A549 (cell line): ENCODE data around the gene KCNC2. TPM values are rescaled to one million over a fixed set of nuclear protein-coding genes. Genes with fewer than 3 reads are reported as not detected.

ENCODE experiments used
- ATAC-seq, 2 experiments: fragments of 200-7000 bp in 1 of 2; fragments of >200 bp in 1 of 2; cut with Nextera tagmentation in 1 of 2; cut with Tn5 transposase in 1 of 2; 3 replicates each; pipeline versions ENCODE4 v1.8.0 to v1.9.1; 2018 to 2020; ENCODE audit warnings: mild to moderate bottlenecking in 1 of 2, moderate library complexity in 1 of 2
- CTCF ChIA-PET: fragments of 300-600 bp; sonication (Branson Sonifier 250); formaldehyde crosslinking; extraction: SDS; loops from one replicate; lab custom pipeline; 2021; ENCODE audit warnings: antibody characterized with exemption, inconsistent platforms; lab: Yijun Ruan, JAX
- POLR2A ChIA-PET: fragments of 350-600 bp; formaldehyde crosslinking; extraction: SDS; loops from one replicate; lab custom pipeline; 2021; ENCODE audit warnings: antibody characterized with exemption, inconsistent platforms; lab: Yijun Ruan, JAX
- DNase-seq, 2 experiments: peaks; one replicate each; pipeline versions ENCODE4 v3.0.0 to v3.0.0-alpha.2; 2011 to 2016; ENCODE audit warnings: low read depth in 1 of 2, low spot score in 1 of 2
- FAIRE-seq: peaks from 2 replicates; lab custom pipeline; 2011; peaks lifted over from hg19 to GRCh38; lab: Jason Lieb, UNC
- H3K27ac ChIP-seq, 2 experiments: fragments of >200 bp; sonication (Bioruptor Twin); formaldehyde crosslinking; 3 replicates each; pipeline ENCODE4 v1.5.1; 2016 to 2017
- H3K4me1 ChIP-seq: fragments of >200 bp; sonication (Bioruptor Twin); formaldehyde crosslinking; 3 replicates; pipeline ENCODE4 v1.6.1; 2016
- H3K4me2 ChIP-seq: fragments of >200 bp; sonication (Bioruptor Twin); formaldehyde crosslinking; 3 replicates; pipeline ENCODE4 v1.6.1; 2016
- H3K4me3 ChIP-seq: fragments of >200 bp; sonication (Bioruptor Twin); formaldehyde crosslinking; 3 replicates; pipeline ENCODE4 v1.5.1; 2016
- H3K9me3 ChIP-seq: fragments of >200 bp; sonication (Bioruptor Twin); formaldehyde crosslinking; 3 replicates; pipeline ENCODE4 v1.6.1; 2016
- BCL3 ChIP-seq: fragments of >200 bp; sonication (Bioruptor Twin); formaldehyde crosslinking; IDR thresholded peaks from 3 replicates; pipeline ENCODE4 v1.6.1; 2016
- BHLHE40 ChIP-seq: IDR thresholded peaks from 2 replicates; pipeline ENCODE4 v1.6.1; 2012; ENCODE audit warnings: low read depth, low read length, inconsistent platforms
- CBX2 ChIP-seq: fragments of 200-600 bp; sonication (generic); IDR thresholded peaks from 2 replicates; pipeline ENCODE4 v1.6.1; 2016; ENCODE audit warnings: low read depth, mild to moderate bottlenecking, borderline replicate concordance
- CEBPB ChIP-seq, 2 experiments: fragments of >200 bp in 1 of 2; sonication (Bioruptor Twin) in 1 of 2; formaldehyde crosslinking in 1 of 2; IDR thresholded peaks; 2 replicates each; pipeline ENCODE4 v1.6.1; 2012 to 2016
- CHD4 ChIP-seq: fragments of 200-600 bp; sonication (generic); IDR thresholded peaks from 2 replicates; pipeline ENCODE4 v1.6.1; 2016; ENCODE audit warnings: antibody characterized with exemption, mild to moderate bottlenecking, borderline replicate concordance
- CTCF ChIP-seq: fragments of >200 bp; sonication (Bioruptor Twin); formaldehyde crosslinking; IDR thresholded peaks from 3 replicates; pipeline ENCODE4 v1.5.1; 2016
- E2F6 ChIP-seq: IDR thresholded peaks from 2 replicates; pipeline ENCODE4 v1.6.1; 2012; ENCODE audit warnings: low read depth, borderline replicate concordance
- EHMT2 ChIP-seq: fragments of 200-600 bp; sonication (generic); IDR thresholded peaks from 2 replicates; pipeline ENCODE4 v1.6.1; 2016; ENCODE audit warnings: antibody characterized with exemption, low read depth, mild to moderate bottlenecking, moderate library complexity
- ESRRA ChIP-seq: fragments of 150-350 bp; IDR thresholded peaks from 2 replicates; pipeline ENCODE4 v1.6.1; 2014; ENCODE audit warnings: mild to moderate bottlenecking, low read length, borderline replicate concordance
- HDAC2 ChIP-seq: fragments of 200-600 bp; sonication (generic); IDR thresholded peaks from 2 replicates; pipeline ENCODE4 v1.6.1; 2016
- HES2 ChIP-seq: fragments of >200 bp; sonication (Bioruptor Twin); formaldehyde crosslinking; IDR thresholded peaks from 2 replicates; pipeline ENCODE4 v1.6.1; 2016
- HEYL ChIP-seq: fragments of 250-450 bp; sonication (Bioruptor Pico); IDR thresholded peaks from 2 replicates; pipeline ENCODE4 v1.8.0; 2021; ENCODE audit warnings: mild to moderate bottlenecking, moderate library complexity
- JUN ChIP-seq, 2 experiments: fragments of >200 bp; sonication (Bioruptor Twin); formaldehyde crosslinking; IDR thresholded peaks; 2 replicates in 1 of 2; 3 replicates in 1 of 2; pipeline ENCODE4 v1.6.1; 2016 to 2017
- JUNB ChIP-seq: fragments of >200 bp; sonication (Bioruptor Twin); formaldehyde crosslinking; IDR thresholded peaks from 2 replicates; pipeline ENCODE4 v1.6.1; 2016
- KDM1A ChIP-seq: fragments of 200-600 bp; sonication (generic); IDR thresholded peaks from 2 replicates; pipeline ENCODE4 v1.6.1; 2016; ENCODE audit warnings: low read depth, mild to moderate bottlenecking
- KDM5A ChIP-seq: fragments of 200-600 bp; sonication (generic); IDR thresholded peaks from 2 replicates; pipeline ENCODE4 v1.6.1; 2016; ENCODE audit warnings: antibody characterized with exemption, mild to moderate bottlenecking
- MAX ChIP-seq: IDR thresholded peaks from 2 replicates; pipeline ENCODE4 v1.6.1; 2012
- MAZ ChIP-seq: fragments of 150-350 bp; IDR thresholded peaks from 2 replicates; pipeline ENCODE4 v1.6.1; 2014; ENCODE audit warnings: antibody characterized with exemption, low read depth, low read length, borderline replicate concordance
- NFE2L2 ChIP-seq: fragments of 150-350 bp; conservative IDR thresholded peaks from 2 replicates; pipeline ENCODE4 v1.6.1; 2014; ENCODE audit warnings: low read length
- PBX3 ChIP-seq: IDR thresholded peaks from 2 replicates; pipeline ENCODE4 v1.6.1; 2012
- PHF8 ChIP-seq: fragments of 200-600 bp; sonication (generic); IDR thresholded peaks from 2 replicates; pipeline ENCODE4 v1.6.1; 2016; ENCODE audit warnings: low read depth, mild to moderate bottlenecking, antibody characterized with exemption, moderate library complexity, borderline replicate concordance
- RAD21 ChIP-seq, 2 experiments: fragments of >200 bp in 1 of 2; sonication (Bioruptor Twin) in 1 of 2; formaldehyde crosslinking in 1 of 2; IDR thresholded peaks in 1 of 2; conservative IDR thresholded peaks in 1 of 2; 2 replicates in 1 of 2; 3 replicates in 1 of 2; pipeline ENCODE4 v1.6.1; 2012 to 2018; ENCODE audit warnings: inconsistent platforms in 1 of 2
- RNF2 ChIP-seq: fragments of 200-600 bp; sonication (generic); IDR thresholded peaks from 2 replicates; pipeline ENCODE4 v1.6.1; 2016; ENCODE audit warnings: low read depth, mild to moderate bottlenecking, antibody characterized with exemption, moderate library complexity, borderline replicate concordance
- SMC3 ChIP-seq: fragments of >200 bp; sonication (Bioruptor Twin); formaldehyde crosslinking; IDR thresholded peaks from 3 replicates; pipeline ENCODE4 v1.6.1; 2018; ENCODE audit warnings: inconsistent platforms
- USF2 ChIP-seq: fragments of 450-650 bp; IDR thresholded peaks from 2 replicates; pipeline ENCODE4 v1.6.1; 2014; ENCODE audit warnings: antibody characterized with exemption
- ZC3H11A ChIP-seq: fragments of 450-650 bp; IDR thresholded peaks from 2 replicates; pipeline ENCODE4 v1.6.1; 2014; ENCODE audit warnings: antibody characterized with exemption, mild to moderate bottlenecking
- ZFP36 ChIP-seq: fragments of 450-650 bp; IDR thresholded peaks from 2 replicates; pipeline ENCODE4 v1.6.1; 2014; ENCODE audit warnings: borderline replicate concordance; ENCODE audit not compliant: partially characterized antibody
- ZNF302 ChIP-seq: fragments of 250-450 bp; sonication (Bioruptor Pico); IDR thresholded peaks from 2 replicates; pipeline ENCODE4 v1.9.0; 2021; ENCODE audit warnings: inconsistent platforms, mild to moderate bottlenecking, moderate library complexity
- ZSCAN20 ChIP-seq: fragments of 250-450 bp; sonication (Bioruptor Pico); IDR thresholded peaks from 2 replicates; pipeline ENCODE4 v1.8.0; 2022; ENCODE audit warnings: mild to moderate bottlenecking, moderate library complexity
- WGBS: methylation state at CpG from one replicate; pipeline ENCODE4 v1.1.6; 2017; ENCODE audit errors: missing lambda C conversion rate; 5-methylcytosine and 5-hydroxymethylcytosine counted together
- polyA plus RNA-seq, 4 experiments: library from polyadenylated mRNA; depleted of rRNA in 3 of 4; stranded (reverse); fragments of >200 nt; fragmentation: RNase III in 1 of 4; extraction: RNeasy Plus Mini Kit Qiagen cat#74134 plus additional on column Dnase treatment in 1 of 4; gene quantifications; 2 replicates in 3 of 4; 3 replicates in 1 of 4; pipeline ENCODE4 v1.2.3, GENCODE V29; 2011 to 2017

Gene KCNC2
- polyA plus RNA-seq, 2 of the 4 experiments (the other 2 are of a cell fraction) = not detected

- CTCF ChIA-PET = no interaction called here
Measured at GRCh38 chr12:75162845-75163244, 46.8 kb downstream of the KCNC2 start.

GRCh38 chr12:75161488-75161887 is 48.2 kb downstream of the KCNC2 start:
- CTCF ChIA-PET = no interaction called here
- Histone ChIP-seq H3K27ac (no peak overlapping the region), H3K4me3 (no peak overlapping the region), H3K4me2 (no peak overlapping the region), H3K9me3 (no peaks in the 10 kb centered on the region), H3K4me1 (no peaks in the 10 kb centered on the region)
- no peak for ATAC-seq
- FAIRE-seq = no peak
- POLR2A ChIA-PET = no interaction called here
- TF ChIP-seq ZNF302 = no peak
- WGBS = 36% methylated on average over 1 of the region's 1 CpG
- no peak for DNase-seq

More at GRCh38 chr12:75162845-75163244, 46.8 kb downstream of the KCNC2 start:
- 38% methylated on average over 4 of the region's 4 CpGs for WGBS
- no peak for FAIRE-seq
- TF ChIP-seq ZSCAN20 (CRISPR knock-in tag) (no peak), E2F6 (no peak), PHF8 (no peak), NFE2L2 (no peak), CBX2 (no peak), RNF2 (no peak), BHLHE40 (no peak), HEYL (no peak), ZC3H11A (no peak), ZFP36 (no peak), KDM5A (no peak), EHMT2 (no peak), USF2 (no peak)
- POLR2A ChIA-PET = no interaction called here
- ATAC-seq = no peak
- no peak for DNase-seq
- H3K9me3 ChIP-seq = no peaks in the 10 kb centered on the region
- no peak overlapping the region for H3K4me2 ChIP-seq
- no peak overlapping the region for H3K27ac ChIP-seq
- H3K4me3 ChIP-seq = no peak overlapping the region
- H3K4me1 ChIP-seq = no peaks in the 10 kb centered on the region

GRCh38 chr12:75157385-75157784 is 52.3 kb downstream of the KCNC2 start:
- ChIA-PET CTCF (no interaction called here), POLR2A (no interaction called here)
- ATAC-seq = no peak
- Histone ChIP-seq H3K9me3 (no peaks in the 10 kb centered on the region), H3K27ac (no peak overlapping the region), H3K4me3 (no peak overlapping the region), H3K4me2 (no peak overlapping the region), H3K4me1 (no peaks in the 10 kb centered on the region)
- WGBS = 62% methylated on average over 1 of the region's 1 CpG
- TF ChIP-seq BCL3 (no peak), JUNB (no peak), KDM5A (no peak), CEBPB (IDR thresholded peaks at IDR 0.05) (no peak), KDM1A (no peak), ESRRA (no peak), HDAC2 (no peak), HES2 (no peak), SMC3 (no peak), MAX (no peak), CTCF (no peak), JUN (IDR thresholded peaks at IDR 0.05) (no peak), RAD21 (conservative IDR thresholded peaks at IDR 0.05 in 1 of 2, IDR thresholded peaks at IDR 0.05 in 1 of 2) (no peak), CBX2 (no peak), ZSCAN20 (CRISPR knock-in tag) (no peak), PBX3 (no peak), BHLHE40 (no peak), MAZ (no peak), CHD4 (no peak)
- no peak for DNase-seq
- no peak for FAIRE-seq
